HEK293T (cell line): ENCODE measurements around the gene HTR1E.

ENCODE experiments used
- CTCF ChIA-PET: fragments of 350-600 bp; formaldehyde crosslinking; extraction: SDS; loops from one replicate; lab custom pipeline; 2021; ENCODE audit warnings: antibody characterized with exemption, inconsistent platforms; lab: Yijun Ruan, JAX
- POLR2A ChIA-PET: fragments of 350-600 bp; formaldehyde crosslinking; extraction: SDS; loops from one replicate; lab custom pipeline; 2020; ENCODE audit warnings: antibody characterized with exemption, inconsistent platforms; lab: Yijun Ruan, JAX
- DNase-seq: peaks from one replicate; pipeline ENCODE4 v3.0.0; 2012; ENCODE audit warnings: mixed read lengths; ENCODE audit errors: extremely low spot score
- ARNT ChIP-seq: fragments of 450-650 bp; IDR thresholded peaks from 2 replicates; pipeline ENCODE4 v1.6.1; 2017; ENCODE audit warnings: mild to moderate bottlenecking
- BHLHE40 ChIP-seq: fragments of 450-650 bp; IDR thresholded peaks from 2 replicates; pipeline ENCODE4 v1.6.1; 2016; ENCODE audit warnings: mild to moderate bottlenecking, moderate library complexity, borderline replicate concordance
- CTBP1 ChIP-seq: fragments of 450-650 bp; IDR thresholded peaks from 2 replicates; pipeline ENCODE4 v1.6.1; 2016; ENCODE audit warnings: borderline replicate concordance
- ELF4 ChIP-seq: fragments of 450-650 bp; IDR thresholded peaks from 2 replicates; pipeline ENCODE4 v1.6.1; 2017; ENCODE audit warnings: antibody characterized with exemption
- FOXA1 ChIP-seq: fragments of 450-650 bp; IDR thresholded peaks from 2 replicates; pipeline ENCODE4 v1.6.1; 2016; ENCODE audit warnings: mild to moderate bottlenecking
- FOXK2 ChIP-seq: fragments of 450-650 bp; IDR thresholded peaks from 2 replicates; pipeline ENCODE4 v1.6.1; 2016; ENCODE audit warnings: mild to moderate bottlenecking
- FOXM1 ChIP-seq: fragments of 450-650 bp; IDR thresholded peaks from 2 replicates; pipeline ENCODE4 v1.6.1; 2017; ENCODE audit warnings: mild to moderate bottlenecking, borderline replicate concordance
- HDGF ChIP-seq: fragments of 450-650 bp; IDR thresholded peaks from 2 replicates; pipeline ENCODE4 v1.6.1; 2017; ENCODE audit warnings: antibody characterized with exemption, borderline replicate concordance
- L3MBTL2 ChIP-seq: fragments of 450-650 bp; conservative IDR thresholded peaks from 2 replicates; pipeline ENCODE4 v1.6.1; 2016; ENCODE audit warnings: mild to moderate bottlenecking
- LEF1 ChIP-seq: fragments of 450-650 bp; IDR thresholded peaks from 2 replicates; pipeline ENCODE4 v1.6.1; 2017; ENCODE audit warnings: mild to moderate bottlenecking, borderline replicate concordance
- NFRKB ChIP-seq: fragments of 450-650 bp; IDR thresholded peaks from 2 replicates; pipeline ENCODE4 v1.6.1; 2016; ENCODE audit warnings: mild to moderate bottlenecking, moderate library complexity
- PKNOX1 ChIP-seq: fragments of 450-650 bp; IDR thresholded peaks from 2 replicates; pipeline ENCODE4 v1.6.1; 2016
- SP1 ChIP-seq: fragments of 450-650 bp; IDR thresholded peaks from 2 replicates; pipeline ENCODE4 v1.6.1; 2017
- SUZ12 ChIP-seq: fragments of 450-650 bp; IDR thresholded peaks from 2 replicates; pipeline ENCODE4 v1.6.1; 2016; ENCODE audit warnings: mild to moderate bottlenecking
- TARDBP ChIP-seq: fragments of 450-650 bp; IDR thresholded peaks from 2 replicates; pipeline ENCODE4 v1.6.1; 2016
- ZNF384 ChIP-seq: fragments of 450-650 bp; IDR thresholded peaks from 2 replicates; pipeline ENCODE4 v1.6.1; 2016

Gene HTR1E

GRCh38 chr6:86943819-86944407, 6.6 kb downstream of the HTR1E start:
- DNase-seq: no peak
- ChIA-PET CTCF (no interaction called here), POLR2A (no interaction called here)
- no peak for TF ChIP-seq L3MBTL2
- TF ChIP-seq TARDBP: no peak
- no peak for TF ChIP-seq FOXM1
- no peak for TF ChIP-seq NFRKB
- TF ChIP-seq ELF4: no peak
- TF ChIP-seq ARNT: no peak
- no peak for TF ChIP-seq FOXK2
- TF ChIP-seq FOXA1: no peak
- no peak for TF ChIP-seq PKNOX1
- no peak for TF ChIP-seq LEF1
- no peak for TF ChIP-seq ZNF384
- no peak for TF ChIP-seq SP1
- no peak for TF ChIP-seq HDGF
- no peak for TF ChIP-seq BHLHE40
- no peak for TF ChIP-seq CTBP1
- TF ChIP-seq SUZ12: no peak

- no peak for DNase-seq
- ChIA-PET POLR2A (no interaction called here), CTCF (no interaction called here)
Measured at GRCh38 chr6:86949771-86950170, 12.4 kb downstream of the HTR1E start.

GRCh38 chr6:86952991-86953390, 15.7 kb downstream of the HTR1E start:
- no peak for DNase-seq
- ChIA-PET CTCF (no interaction called here), POLR2A (no interaction called here)
- no peak for TF ChIP-seq NFRKB
- no peak for TF ChIP-seq TARDBP
- TF ChIP-seq L3MBTL2: no peak
- TF ChIP-seq LEF1: no peak
- TF ChIP-seq ELF4: no peak
- no peak for TF ChIP-seq FOXA1
- no peak for TF ChIP-seq FOXM1
- no peak for TF ChIP-seq SUZ12
- no peak for TF ChIP-seq FOXK2
- TF ChIP-seq HDGF: no peak
- no peak for TF ChIP-seq CTBP1
- TF ChIP-seq SP1: no peak
- TF ChIP-seq ZNF384: no peak
- no peak for TF ChIP-seq ARNT

More at GRCh38 chr6:86949771-86950170, 12.4 kb downstream of the HTR1E start:
- no peak for TF ChIP-seq NFRKB
- TF ChIP-seq ZNF384: no peak
- no peak for TF ChIP-seq ELF4
- TF ChIP-seq SP1: no peak
- TF ChIP-seq FOXM1: no peak
- no peak for TF ChIP-seq SUZ12
- no peak for TF ChIP-seq LEF1
- TF ChIP-seq FOXK2: no peak
- no peak for TF ChIP-seq CTBP1
- TF ChIP-seq PKNOX1: no peak
- TF ChIP-seq TARDBP: no peak
- TF ChIP-seq FOXA1: no peak
- TF ChIP-seq HDGF: no peak
- no peak for TF ChIP-seq BHLHE40
- TF ChIP-seq L3MBTL2: no peak
- no peak for TF ChIP-seq ARNT

- TF ChIP-seq L3MBTL2 (no peak), FOXK2 (no peak), ELF4 (no peak), TARDBP (no peak), PKNOX1 (no peak), FOXA1 (no peak)
- no peak for DNase-seq
- POLR2A ChIA-PET: no interaction called here
- CTCF ChIA-PET: interaction anchor here (0.7 kb wide), 1 partner anchor 15 kb away, joined by 3 read pairs; no protein-coding TSS in a partner anchor
Measured at GRCh38 chr6:86959656-86960055, 22.3 kb downstream of the HTR1E start.

- no peak for TF ChIP-seq ELF4
- no peak for TF ChIP-seq BHLHE40
- no peak for TF ChIP-seq PKNOX1
- no peak for TF ChIP-seq NFRKB
- no peak for TF ChIP-seq LEF1
- no peak for TF ChIP-seq CTBP1
- no peak for DNase-seq
- ChIA-PET POLR2A (no interaction called here), CTCF (no interaction called here)
Measured at GRCh38 chr6:86961455-86962200, 24.3 kb downstream of the HTR1E start.

- TF ChIP-seq HDGF (no peak), NFRKB (no peak), FOXA1 (no peak), SUZ12 (no peak)
- ChIA-PET POLR2A (no interaction called here), CTCF (no interaction called here)
- DNase-seq: no peak
Measured at GRCh38 chr6:86963352-86963751, 26.0 kb downstream of the HTR1E start.
